ENCODE measurements around the gene ITIH5.

The ITIH5 gene

GRCh38 chr10:7577579-7577978 is 89.2 kb downstream of the ITIH5 start:
- DNase-seq: no peak

GRCh38 chr10:7577176-7577575 is 89.6 kb downstream of the ITIH5 start:
- DNase-seq: no peak

GRCh38 chr10:7576340-7576739 is 90.4 kb downstream of the ITIH5 start:
- no peak for DNase-seq

- DNase-seq: no peak
Observed at GRCh38 chr10:7572391-7572790, 94.4 kb downstream of the ITIH5 start.

- DNase-seq: no peak
Observed at GRCh38 chr10:7571981-7572380, 94.8 kb downstream of the ITIH5 start.

GRCh38 chr10:7567911-7568620 is 98.7 kb downstream of the ITIH5 start:
- no peak for DNase-seq

- no peak for DNase-seq
Observed at GRCh38 chr10:7566891-7567290, 99.9 kb downstream of the ITIH5 start.

- DNase-seq: no peak
Observed at GRCh38 chr10:7565871-7566270, 100.9 kb downstream of the ITIH5 start.

- peak; percentile 63 for DNase-seq
Observed at GRCh38 chr10:7563770-7564169, 103.0 kb downstream of the ITIH5 start.

GRCh38 chr10:7563368-7563767 is 103.4 kb downstream of the ITIH5 start:
- DNase-seq: no peak

GRCh38 chr10:7561985-7562384 is 104.8 kb downstream of the ITIH5 start:
- no peak for DNase-seq

GRCh38 chr10:7561216-7561893 is 105.4 kb downstream of the ITIH5 start:
- DNase-seq: peak; percentile 78

GRCh38 chr10:7560519-7560918 is 106.2 kb downstream of the ITIH5 start:
- no peak for DNase-seq

- DNase-seq: no peak
Observed at GRCh38 chr10:7559386-7559785, 107.4 kb downstream of the ITIH5 start.

- DNase-seq: no peak
Observed at GRCh38 chr10:7558036-7558435, 108.7 kb downstream of the ITIH5 start.

- DNase-seq: no peak
Observed at GRCh38 chr10:7553531-7553930, 113.2 kb downstream of the ITIH5 start.

GRCh38 chr10:7551950-7552716 is 114.6 kb downstream of the ITIH5 start:
- peak; percentile 10 for DNase-seq

- no peak for DNase-seq
Observed at GRCh38 chr10:7551289-7551688, 115.5 kb downstream of the ITIH5 start.

- DNase-seq: no peak
Observed at GRCh38 chr10:7550013-7550412, 116.8 kb downstream of the ITIH5 start.

- DNase-seq: no peak
Observed at GRCh38 chr10:7547829-7548228, 118.9 kb downstream of the ITIH5 start.

GRCh38 chr10:7547206-7547605 is 119.6 kb downstream of the ITIH5 start:
- no peak for DNase-seq

GRCh38 chr10:7546385-7546967 is 120.3 kb downstream of the ITIH5 start:
- DNase-seq: no peak

GRCh38 chr10:7545792-7546191 is 121.0 kb downstream of the ITIH5 start:
- no peak for DNase-seq

- DNase-seq: no peak
Observed at GRCh38 chr10:7545261-7545660, 121.5 kb downstream of the ITIH5 start.

Measured in NCI-H1092 (cell line).